ENCODE results near the gene TANGO2. TPM values are rescaled to one million over a fixed set of nuclear protein-coding genes. Genes with fewer than 3 reads are reported as not detected.

TANGO2 gene
- total and polyA plus RNA-seq, 2 of the 8 experiments (the other 6 are each of a cell fraction or from before 2014, with no cell fraction given) = 10.1 to 18.4 TPM

DNA sequence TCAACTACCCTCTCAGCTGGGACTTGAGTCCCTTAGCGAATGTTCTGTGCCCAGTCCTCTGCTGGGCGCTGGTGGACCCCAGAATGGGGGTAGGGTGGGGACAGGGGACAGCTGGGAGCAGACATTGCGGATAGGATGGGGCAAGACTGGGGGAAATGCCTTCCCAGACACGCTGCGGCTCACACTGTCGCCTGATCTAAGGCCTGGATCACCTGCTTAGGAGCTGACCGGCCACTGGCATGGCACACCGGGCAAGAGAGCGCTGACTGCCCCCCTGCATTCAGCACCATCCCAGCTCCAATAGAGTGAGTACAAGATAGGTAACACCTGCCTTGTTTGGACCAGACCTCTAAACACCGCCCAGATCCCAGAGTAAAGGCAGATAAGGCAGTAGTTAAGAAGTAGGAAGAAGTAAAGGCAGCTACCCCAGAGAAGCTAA, 5.7 kb upstream of the TANGO2 start (continued):
- TF ChIP-seq, protein P1, sequence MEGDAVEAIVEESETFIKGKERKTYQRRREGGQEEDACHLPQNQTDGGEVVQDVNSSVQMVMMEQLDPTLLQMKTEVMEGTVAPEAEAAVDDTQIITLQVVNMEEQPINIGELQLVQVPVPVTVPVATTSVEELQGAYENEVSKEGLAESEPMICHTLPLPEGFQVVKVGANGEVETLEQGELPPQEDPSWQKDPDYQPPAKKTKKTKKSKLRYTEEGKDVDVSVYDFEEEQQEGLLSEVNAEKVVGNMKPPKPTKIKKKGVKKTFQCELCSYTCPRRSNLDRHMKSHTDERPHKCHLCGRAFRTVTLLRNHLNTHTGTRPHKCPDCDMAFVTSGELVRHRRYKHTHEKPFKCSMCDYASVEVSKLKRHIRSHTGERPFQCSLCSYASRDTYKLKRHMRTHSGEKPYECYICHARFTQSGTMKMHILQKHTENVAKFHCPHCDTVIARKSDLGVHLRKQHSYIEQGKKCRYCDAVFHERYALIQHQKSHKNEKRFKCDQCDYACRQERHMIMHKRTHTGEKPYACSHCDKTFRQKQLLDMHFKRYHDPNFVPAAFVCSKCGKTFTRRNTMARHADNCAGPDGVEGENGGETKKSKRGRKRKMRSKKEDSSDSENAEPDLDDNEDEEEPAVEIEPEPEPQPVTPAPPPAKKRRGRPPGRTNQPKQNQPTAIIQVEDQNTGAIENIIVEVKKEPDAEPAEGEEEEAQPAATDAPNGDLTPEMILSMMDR (IDR thresholded peaks at IDR 0.05; ENCODE audit: control extremely low read depth in 1 of 3, insufficient read depth in 1 of 3, low read depth in 1 of 3, low read length in 3 of 3) = no peak
- TF ChIP-seq CREB1 (IDR thresholded peaks at IDR 0.05) (no peak), TCF12 (IDR thresholded peaks at IDR 0.05; ENCODE audit: low read depth, low read length) (no peak), HDAC6 (IDR thresholded peaks at IDR 0.05; ENCODE audit: low read depth, low read length) (no peak), SP4 (IDR thresholded peaks at IDR 0.05; ENCODE audit: low read length) (no peak), EP300 (IDR thresholded peaks at IDR 0.05; ENCODE audit: borderline replicate concordance in 1 of 2, low read depth in 2 of 2, low read length in 2 of 2) (no peak), NANOG (IDR thresholded peaks at IDR 0.05; ENCODE audit: insufficient read depth, low read depth, low read length, poor library complexity, severe bottlenecking) (no peak), JUND (IDR thresholded peaks at IDR 0.05; ENCODE audit: low read length) (no peak)

Measured in H1 (cell line).